Fibroblast of villous mesenchyme (primary cell): Measurements from ENCODE around the gene SYNPO2. TPM values are rescaled to one million over a fixed set of nuclear protein-coding genes. Genes with fewer than 3 reads are reported as not detected.

Experiments
- DNase-seq: peaks from one replicate; pipeline ENCODE4 v3.0.0-alpha.2; 2010; ENCODE audit warnings: low read depth
- H3K4me3 ChIP-seq: 2 replicates; pipeline ENCODE4 v1.5.1; 2011; ENCODE audit warnings: low read depth, mild to moderate bottlenecking, low read length
- total RNA-seq: library from RNA; depleted of rRNA; stranded (reverse); fragments of >200 nt; gene quantifications from 2 replicates; pipeline ENCODE4 v1.2.3, GENCODE V29; 2012
- TF ChIP-seq, protein P1 (sequence below): IDR thresholded peaks from 2 replicates; pipeline ENCODE4 v1.5.1; 2012; ENCODE audit warnings: low read depth, mild to moderate bottlenecking, low read length; ENCODE audit not compliant: insufficient read depth

The SYNPO2 gene
- total RNA-seq, 1 donor: 194 TPM

DNA sequence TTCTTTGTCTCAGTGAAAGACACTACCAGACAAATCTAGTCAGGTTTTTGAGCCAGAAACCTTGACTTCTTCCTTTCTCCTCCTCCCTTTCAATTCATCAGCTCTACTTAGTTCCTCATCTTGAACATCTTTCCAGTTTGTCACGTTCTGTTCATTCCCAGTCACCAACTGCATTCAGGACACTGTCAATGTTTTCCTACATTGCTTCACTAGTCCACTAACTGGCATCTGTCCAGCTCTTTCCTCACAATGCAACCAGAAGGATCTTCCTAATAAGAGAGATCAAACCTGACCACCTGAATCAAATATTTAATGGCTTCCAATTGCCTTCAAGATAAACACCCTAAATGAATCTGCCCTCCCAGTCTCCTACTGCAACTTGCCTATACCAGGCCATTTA is 52.5 kb downstream of the SYNPO2 start:
- TF ChIP-seq, protein P1, sequence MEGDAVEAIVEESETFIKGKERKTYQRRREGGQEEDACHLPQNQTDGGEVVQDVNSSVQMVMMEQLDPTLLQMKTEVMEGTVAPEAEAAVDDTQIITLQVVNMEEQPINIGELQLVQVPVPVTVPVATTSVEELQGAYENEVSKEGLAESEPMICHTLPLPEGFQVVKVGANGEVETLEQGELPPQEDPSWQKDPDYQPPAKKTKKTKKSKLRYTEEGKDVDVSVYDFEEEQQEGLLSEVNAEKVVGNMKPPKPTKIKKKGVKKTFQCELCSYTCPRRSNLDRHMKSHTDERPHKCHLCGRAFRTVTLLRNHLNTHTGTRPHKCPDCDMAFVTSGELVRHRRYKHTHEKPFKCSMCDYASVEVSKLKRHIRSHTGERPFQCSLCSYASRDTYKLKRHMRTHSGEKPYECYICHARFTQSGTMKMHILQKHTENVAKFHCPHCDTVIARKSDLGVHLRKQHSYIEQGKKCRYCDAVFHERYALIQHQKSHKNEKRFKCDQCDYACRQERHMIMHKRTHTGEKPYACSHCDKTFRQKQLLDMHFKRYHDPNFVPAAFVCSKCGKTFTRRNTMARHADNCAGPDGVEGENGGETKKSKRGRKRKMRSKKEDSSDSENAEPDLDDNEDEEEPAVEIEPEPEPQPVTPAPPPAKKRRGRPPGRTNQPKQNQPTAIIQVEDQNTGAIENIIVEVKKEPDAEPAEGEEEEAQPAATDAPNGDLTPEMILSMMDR: no peak
- peak; percentile 65 for DNase-seq
- no peak overlapping the region for H3K4me3 ChIP-seq

DNA sequence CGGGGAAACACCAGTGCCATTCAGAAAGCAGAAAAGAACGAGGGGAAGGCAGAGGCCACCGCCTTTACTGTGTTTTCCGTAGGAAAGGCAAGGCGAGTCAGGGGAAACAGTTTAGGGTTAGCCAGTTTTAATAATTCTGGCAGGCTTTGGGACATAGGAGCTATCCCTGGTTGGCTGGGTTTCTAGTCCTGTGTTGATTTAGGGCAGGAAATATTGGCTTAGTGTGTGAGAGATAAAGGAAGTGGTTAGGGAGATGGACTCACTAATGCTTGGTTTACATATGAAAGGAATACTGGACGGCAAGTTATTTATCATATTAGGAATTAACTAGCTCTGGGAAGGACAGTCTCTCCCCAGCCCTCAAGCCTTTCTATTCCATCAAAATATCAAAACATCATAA is 53.1 kb downstream of the SYNPO2 start:
- TF ChIP-seq, protein P1: no peak
- peak; percentile 87 for DNase-seq
- no peak overlapping the region for H3K4me3 ChIP-seq

DNA sequence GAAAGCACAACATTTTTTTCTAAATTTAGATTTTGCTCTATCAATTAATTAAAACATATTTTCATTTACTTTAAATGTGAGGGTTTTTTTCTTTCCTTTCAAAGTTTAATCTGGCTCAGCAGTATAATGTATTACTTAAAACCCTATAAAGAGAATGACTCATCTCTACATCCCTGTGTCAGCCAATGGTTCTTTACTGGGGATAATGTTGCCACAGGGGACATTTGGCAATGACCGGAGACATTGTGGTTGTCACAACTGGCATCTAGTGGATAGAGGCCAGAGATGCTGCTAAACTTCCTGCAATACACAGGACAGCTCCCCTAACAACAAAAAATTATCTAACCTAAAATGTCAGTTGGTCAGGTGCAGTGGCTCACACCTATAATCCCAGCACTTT is 53.8 kb downstream of the SYNPO2 start:
- TF ChIP-seq, protein P1: no peak
- peak; percentile 53 for DNase-seq
- H3K4me3 ChIP-seq: no peak overlapping the region

DNA sequence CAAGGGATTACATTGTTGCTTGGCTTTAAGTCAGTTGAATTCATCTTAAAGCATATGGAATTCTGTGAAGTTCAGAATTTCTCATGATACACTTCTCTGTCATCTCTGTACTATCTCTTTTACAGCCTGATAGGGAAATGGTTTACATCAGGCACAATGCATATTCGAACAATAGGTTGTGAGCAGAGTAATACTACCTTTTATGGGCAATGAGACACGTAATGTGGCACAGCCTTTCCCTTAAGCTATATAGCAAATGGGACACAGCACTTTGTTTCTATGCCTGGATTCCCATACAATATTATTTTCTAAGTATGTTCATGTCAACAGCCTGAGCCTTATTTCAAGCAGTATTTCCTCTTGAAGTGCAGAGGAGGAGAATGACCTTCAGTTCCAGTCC is 58.4 kb downstream of the SYNPO2 start:
- no peak for DNase-seq
- TF ChIP-seq, protein P1: no peak
- H3K4me3 ChIP-seq: no peak overlapping the region

- TF ChIP-seq, protein P1: no peak
- no peak for DNase-seq
These were observed 60.0 kb downstream of the SYNPO2 start for GRCh38 chr4:118948545-118949144.

DNA sequence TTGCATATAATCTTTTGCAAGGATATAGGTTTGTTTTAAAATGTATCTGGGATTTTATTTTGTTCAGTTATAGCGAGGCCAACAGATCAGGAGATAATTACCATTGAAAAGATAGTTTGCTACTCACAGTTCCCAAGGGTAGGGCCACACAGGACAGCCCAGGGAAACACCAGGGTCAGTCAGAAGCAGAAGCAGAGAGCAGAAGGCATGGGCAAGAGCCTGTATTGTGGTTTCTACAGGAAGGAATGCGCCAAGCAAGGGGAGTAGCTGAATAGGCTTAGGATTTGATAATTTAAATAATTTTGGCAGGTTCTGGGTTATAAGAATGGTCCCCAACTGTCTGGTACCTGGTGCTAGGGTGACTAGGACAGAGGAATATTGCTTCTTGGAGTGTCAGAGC is 61.6 kb downstream of the SYNPO2 start:
- no peak overlapping the region for H3K4me3 ChIP-seq
- TF ChIP-seq, protein P1: no peak
- DNase-seq: no peak

More at GRCh38 chr4:118948545-118949144, 60.0 kb downstream of the SYNPO2 start:
- no peak overlapping the region for H3K4me3 ChIP-seq
